Measurements from ENCODE around the gene NACC2. TPM values are rescaled to one million over a fixed set of nuclear protein-coding genes. Genes with fewer than 3 reads are reported as not detected.

Gene NACC2
- total and polyA plus RNA-seq, 8 donors: 4.1 to 69.2 (median 10.0) TPM

GRCh38 chr9:136127313-136127712 is 32.2 kb upstream of the NACC2 start:
- TF ChIP-seq CTCF (IDR thresholded peaks at IDR 0.05) (no peak), POLR2AphosphoS5 (IDR thresholded peaks at IDR 0.05) (no peak)
- no peaks in the 10 kb centered on the region for H3K36me3 ChIP-seq
- no peak overlapping the region for H3K27ac ChIP-seq
- H3K27me3 ChIP-seq: peaks cover 0 to 75% (median 19%) of the 10 kb centered on the region in 3 donors
- H3K4me1 ChIP-seq: peaks cover 8 to 30% (median 28%) of the 10 kb centered on the region in 4 donors
- DNase-seq: no peak
- no peaks in the 10 kb centered on the region for H3K9me3 ChIP-seq
- 81 to 89% (median 86%) methylated on average over 17 to 18 of the region's 18 CpGs for WGBS, 5 donors
- intact Hi-C loops (cut with DNase I; ENCODE audit: low total_unique reads): loop anchor here (10.0 kb wide), 1 partner anchor 63 kb away; no protein-coding TSS in a partner anchor
- H3K4me3 ChIP-seq: no peak overlapping the region

GRCh38 chr9:136124976-136125692 is 30.0 kb upstream of the NACC2 start:
- 82 to 93% (median 87%) methylated on average over 2 of the region's 2 CpGs for WGBS, 5 donors
- no peaks in the 10 kb centered on the region for H3K9me3 ChIP-seq
- H3K27ac ChIP-seq: no peak overlapping the region
- H3K27me3 ChIP-seq: peaks cover 0 to 53% (median 4%) of the 10 kb centered on the region in 3 donors
- intact Hi-C loops (cut with DNase I; ENCODE audit: low total_unique reads): loop anchor here (5.0 to 10.0 kb wide), 2 partner anchors 60 to 263 kb away; no protein-coding TSS in a partner anchor
- no peak for DNase-seq
- TF ChIP-seq POLR2AphosphoS5 (IDR thresholded peaks at IDR 0.05): no peak
- TF ChIP-seq POLR2A (IDR thresholded peaks at IDR 0.05): no peak
- TF ChIP-seq EP300 (IDR thresholded peaks at IDR 0.05): no peak
- no peak for TF ChIP-seq CTCF (IDR thresholded peaks at IDR 0.05)
- H3K4me1 ChIP-seq: peaks cover 8 to 16% (median 12%) of the 10 kb centered on the region in 4 donors
- H3K36me3 ChIP-seq: no peaks in the 10 kb centered on the region
- H3K4me3 ChIP-seq: no peak overlapping the region

- H3K9me3 ChIP-seq: no peaks in the 10 kb centered on the region
- peaks cover 16 to 29% (median 26%) of the 10 kb centered on the region in 4 donors for H3K4me1 ChIP-seq
- WGBS, 5 donors: 29 to 36% (median 32%) methylated on average over 20 to 45 of the region's 45 CpGs
- peaks cover 0 to 39% (median 4%) of the 10 kb centered on the region in 3 donors for H3K27me3 ChIP-seq
- H3K27ac ChIP-seq: no peak overlapping the region
- intact Hi-C loops (cut with DNase I; ENCODE audit: low total_unique reads): loop anchor here (2.0 to 10.0 kb wide), 3 partner anchors 58 to 260 kb away; no protein-coding TSS in a partner anchor
- peak overlapping the region in 2 of 4 donors; percentile 17 to 23 for H3K4me3 ChIP-seq
- H3K36me3 ChIP-seq: no peaks in the 10 kb centered on the region
- TF ChIP-seq POLR2AphosphoS5 (IDR thresholded peaks at IDR 0.05) (peak in 1 of 3 donors; percentile 52), EP300 (IDR thresholded peaks at IDR 0.05) (no peak), POLR2A (IDR thresholded peaks at IDR 0.05) (no peak), CTCF (IDR thresholded peaks at IDR 0.05) (peak in 5 of 7 experiments; percentile 90 to 98 (median 97))
- DNase-seq: peak; percentile 83 to 87
These were observed 27.6 kb upstream of the NACC2 start for GRCh38 chr9:136122425-136123383.

- TF ChIP-seq POLR2AphosphoS5 (IDR thresholded peaks at IDR 0.05) (no peak), POLR2A (IDR thresholded peaks at IDR 0.05) (no peak), EP300 (IDR thresholded peaks at IDR 0.05) (no peak), CTCF (IDR thresholded peaks at IDR 0.05) (no peak)
These were observed 26.7 kb upstream of the NACC2 start for GRCh38 chr9:136121801-136122200.

More at GRCh38 chr9:136121801-136122200, 26.7 kb upstream of the NACC2 start:
- H3K27me3 ChIP-seq: peaks cover 0 to 30% (median 4%) of the 10 kb centered on the region in 3 donors
- peaks cover 0 to 3% (median 0%) of the 10 kb centered on the region in 4 donors for H3K36me3 ChIP-seq
- no peak overlapping the region for H3K27ac ChIP-seq
- H3K4me1 ChIP-seq: peaks cover 26 to 38% (median 35%) of the 10 kb centered on the region in 4 donors
- WGBS, 5 donors: 83 to 89% (median 88%) methylated on average over 9 of the region's 9 CpGs
- H3K4me3 ChIP-seq: no peak overlapping the region
- DNase-seq: no peak
- intact Hi-C loops (cut with DNase I; ENCODE audit: low total_unique reads): loop anchor here (2.0 to 10.0 kb wide), 3 partner anchors 57 to 260 kb away; no protein-coding TSS in a partner anchor
- no peaks in the 10 kb centered on the region for H3K9me3 ChIP-seq
